HG03196 (cell line): ENCODE data around the gene SIK2.

Experiments used
- ATAC-seq: cut with Tn5 transposase; IDR thresholded peaks from one replicate; pipeline ENCODE4 v1.9.1; 2021; ENCODE audit not compliant: unreplicated experiment

The SIK2 gene

GRCh38 chr11:111726301-111726713 is 124.1 kb downstream of the SIK2 start:
- ATAC-seq = no peak

GRCh38 chr11:111727431-111727830 is 125.2 kb downstream of the SIK2 start:
- ATAC-seq = no peak

GRCh38 chr11:111729071-111729830 is 127.0 kb downstream of the SIK2 start:
- ATAC-seq = no peak

GRCh38 chr11:111729831-111730311 is 127.6 kb downstream of the SIK2 start:
- no peak for ATAC-seq

- ATAC-seq = no peak
These were observed 128.8 kb downstream of the SIK2 start for GRCh38 chr11:111730871-111731591.

GRCh38 chr11:111731821-111732220 is 129.6 kb downstream of the SIK2 start:
- ATAC-seq = no peak

GRCh38 chr11:111733016-111733415 is 130.8 kb downstream of the SIK2 start:
- ATAC-seq = no peak

GRCh38 chr11:111733611-111734088 is 131.4 kb downstream of the SIK2 start:
- no peak for ATAC-seq

- no peak for ATAC-seq
These were observed 132.1 kb downstream of the SIK2 start for GRCh38 chr11:111734101-111734953.

- no peak for ATAC-seq
These were observed 132.7 kb downstream of the SIK2 start for GRCh38 chr11:111734954-111735261.

- no peak for ATAC-seq
These were observed 133.2 kb downstream of the SIK2 start for GRCh38 chr11:111735262-111736116.

GRCh38 chr11:111736181-111736590 is 133.9 kb downstream of the SIK2 start:
- ATAC-seq = no peak

- no peak for ATAC-seq
These were observed 134.6 kb downstream of the SIK2 start for GRCh38 chr11:111736621-111737443.

- ATAC-seq = no peak
These were observed 135.4 kb downstream of the SIK2 start for GRCh38 chr11:111737444-111738210.

GRCh38 chr11:111739299-111739698 is 137.1 kb downstream of the SIK2 start:
- ATAC-seq = no peak

GRCh38 chr11:111741751-111742150 is 139.5 kb downstream of the SIK2 start:
- no peak for ATAC-seq

GRCh38 chr11:111743700-111744099 is 141.5 kb downstream of the SIK2 start:
- ATAC-seq = no peak

GRCh38 chr11:111745719-111746504 is 143.7 kb downstream of the SIK2 start:
- no peak for ATAC-seq
